Renal pelvis (tissue), 12 donors: Measurements from ENCODE around the gene MRTFB. TPM values are rescaled to one million over a fixed set of nuclear protein-coding genes. Genes with fewer than 3 reads are reported as not detected.
"Not testable (repeated sequence)": the region's sequence is repeated elsewhere in the genome, so short reads cannot be mapped to it uniquely, and the experiment has no call there.

Experiments used
- DNase-seq: peaks from one replicate; pipeline ENCODE4 v3.0.0-alpha.2; 2013
- long read RNA-seq, 16 experiments: transcript quantifications; one replicate each; lab custom pipeline, GENCODE V29; 2026
- polyA plus RNA-seq, 3 donors: library from polyadenylated mRNA; unstranded; fragments of 120-200 nt; gene quantifications; one replicate each; pipeline ENCODE4 v1.2.1, GENCODE V29; 2013; ENCODE audit not compliant: insufficient read length in 3 of 3

Gene MRTFB, protein sequence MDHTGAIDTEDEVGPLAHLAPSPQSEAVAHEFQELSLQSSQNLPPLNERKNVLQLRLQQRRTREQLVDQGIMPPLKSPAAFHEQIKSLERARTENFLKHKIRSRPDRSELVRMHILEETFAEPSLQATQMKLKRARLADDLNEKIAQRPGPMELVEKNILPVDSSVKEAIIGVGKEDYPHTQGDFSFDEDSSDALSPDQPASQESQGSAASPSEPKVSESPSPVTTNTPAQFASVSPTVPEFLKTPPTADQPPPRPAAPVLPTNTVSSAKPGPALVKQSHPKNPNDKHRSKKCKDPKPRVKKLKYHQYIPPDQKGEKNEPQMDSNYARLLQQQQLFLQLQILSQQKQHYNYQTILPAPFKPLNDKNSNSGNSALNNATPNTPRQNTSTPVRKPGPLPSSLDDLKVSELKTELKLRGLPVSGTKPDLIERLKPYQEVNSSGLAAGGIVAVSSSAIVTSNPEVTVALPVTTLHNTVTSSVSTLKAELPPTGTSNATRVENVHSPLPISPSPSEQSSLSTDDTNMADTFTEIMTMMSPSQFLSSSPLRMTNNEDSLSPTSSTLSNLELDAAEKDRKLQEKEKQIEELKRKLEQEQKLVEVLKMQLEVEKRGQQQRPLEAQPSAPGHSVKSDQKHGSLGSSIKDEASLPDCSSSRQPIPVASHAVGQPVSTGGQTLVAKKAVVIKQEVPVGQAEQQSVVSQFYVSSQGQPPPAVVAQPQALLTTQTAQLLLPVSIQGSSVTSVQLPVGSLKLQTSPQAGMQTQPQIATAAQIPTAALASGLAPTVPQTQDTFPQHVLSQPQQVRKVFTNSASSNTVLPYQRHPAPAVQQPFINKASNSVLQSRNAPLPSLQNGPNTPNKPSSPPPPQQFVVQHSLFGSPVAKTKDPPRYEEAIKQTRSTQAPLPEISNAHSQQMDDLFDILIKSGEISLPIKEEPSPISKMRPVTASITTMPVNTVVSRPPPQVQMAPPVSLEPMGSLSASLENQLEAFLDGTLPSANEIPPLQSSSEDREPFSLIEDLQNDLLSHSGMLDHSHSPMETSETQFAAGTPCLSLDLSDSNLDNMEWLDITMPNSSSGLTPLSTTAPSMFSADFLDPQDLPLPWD
- 10 to 100 TPM; 29.9 to 41.4 (median 37.8) TPM for polyA plus RNA-seq
- long read RNA-seq, donor 1: 0 reads
- long read RNA-seq, donor 2, full-length matches to known transcripts: 2 of 2 reads
- long read RNA-seq, donor 2, partial matches to known transcripts: 0 of 2 reads
- long read RNA-seq, donor 2, other reads (novel, unspliced or antisense): 0 of 2 reads
- long read RNA-seq, donor 3, partial matches to known transcripts: 0 of 1 reads
- long read RNA-seq, donor 3, other reads (novel, unspliced or antisense): 0 of 1 reads
- long read RNA-seq, donor 4: 0 reads
- long read RNA-seq, donor 5: 0 reads
- long read RNA-seq, donor 6: 0 reads
- long read RNA-seq, donor 7, full-length matches to known transcripts: 3 of 3 reads
- long read RNA-seq, donor 7, partial matches to known transcripts: 0 of 3 reads
- long read RNA-seq, donor 7, other reads (novel, unspliced or antisense): 0 of 3 reads
- long read RNA-seq, donor 8: 0 reads
- long read RNA-seq, donor 9, full-length matches to known transcripts: 1 of 6 reads
- long read RNA-seq, donor 9, partial matches to known transcripts: 5 of 6 reads
- long read RNA-seq, donor 9, other reads (novel, unspliced or antisense): 0 of 6 reads
- long read RNA-seq, donor 10, full-length matches to known transcripts: 1 of 1 reads
- long read RNA-seq, donor 10, partial matches to known transcripts: 0 of 1 reads
- long read RNA-seq, donor 10, other reads (novel, unspliced or antisense): 0 of 1 reads
- long read RNA-seq, donor 11, partial matches to known transcripts: 6 of 7 reads
- long read RNA-seq, donor 11, other reads (novel, unspliced or antisense): 0 of 7 reads
- long read RNA-seq, donor 12, full-length matches to known transcripts: 3 of 3 reads
- long read RNA-seq, donor 12, partial matches to known transcripts: 0 of 3 reads
- long read RNA-seq, donor 12, other reads (novel, unspliced or antisense): 0 of 3 reads
- long read RNA-seq, donor 13, full-length matches to known transcripts: 1 of 1 reads
- long read RNA-seq, donor 13, partial matches to known transcripts: 0 of 1 reads
- long read RNA-seq, donor 13, other reads (novel, unspliced or antisense): 0 of 1 reads
- long read RNA-seq, donor 14: 0 reads
- long read RNA-seq, donor 15: 0 reads
- long read RNA-seq, donor 16: 0 reads

DNA sequence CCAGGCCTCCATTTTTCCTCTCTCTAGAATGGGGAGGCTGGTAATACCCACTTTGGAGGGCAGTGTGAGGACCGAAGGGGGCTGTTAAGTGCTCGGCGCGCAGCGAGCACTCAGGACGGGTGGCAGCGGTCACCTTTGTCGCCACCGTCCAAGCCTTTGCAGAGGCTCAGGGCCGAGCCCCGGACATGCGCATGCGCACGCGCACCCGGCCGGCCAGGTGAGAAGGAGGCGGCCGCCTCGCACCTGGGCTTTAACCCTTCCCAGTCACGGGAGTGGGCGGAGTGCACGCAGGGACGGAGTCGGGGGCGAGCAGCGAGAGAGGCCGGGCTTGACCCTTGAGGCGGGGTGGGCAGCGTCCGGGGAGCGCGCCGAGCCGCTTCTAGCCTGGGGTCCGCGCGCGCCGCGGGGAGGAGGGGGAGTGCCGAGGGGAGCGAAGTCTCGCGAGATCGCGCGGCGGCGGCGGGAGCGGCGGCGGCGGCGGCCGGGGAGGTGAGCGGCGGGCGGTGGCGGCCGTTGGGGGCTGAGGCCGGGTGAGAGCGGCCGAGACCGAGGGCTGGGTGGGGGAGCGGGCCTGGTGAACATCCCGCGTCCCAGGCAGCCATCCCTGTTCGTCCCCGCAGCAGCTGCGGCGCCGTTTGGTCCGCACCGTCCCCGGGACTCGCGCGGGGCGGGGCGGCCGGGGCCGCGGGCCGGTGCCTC, at the start of gene MRTFB:
Gene MRTFB (plus strand): TSS at position 443 of the 699 bp plus-strand sequence. CDS start 69,288 bp downstream, outside the sequence.
- DNase-seq: peak; percentile 82

DNA sequence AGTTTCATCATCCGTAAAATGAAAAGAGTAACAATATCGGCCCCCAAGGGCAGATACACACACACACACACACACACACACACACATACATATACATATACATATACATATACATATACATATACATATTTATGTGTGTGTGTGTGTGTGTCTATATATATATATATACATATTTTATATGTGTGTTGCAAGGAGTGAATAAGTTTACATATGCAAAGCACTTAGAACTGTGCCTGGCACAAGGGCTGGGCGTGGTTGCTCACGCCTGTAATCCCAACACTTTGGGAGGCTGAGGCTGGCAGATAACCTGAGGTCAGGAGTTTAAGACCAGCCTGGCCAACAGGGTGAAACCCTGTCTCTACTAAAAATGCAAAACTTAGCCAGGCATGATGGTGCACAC, 47.6 kb upstream of the MRTFB start:
- DNase-seq: not testable (repeated sequence)

DNA sequence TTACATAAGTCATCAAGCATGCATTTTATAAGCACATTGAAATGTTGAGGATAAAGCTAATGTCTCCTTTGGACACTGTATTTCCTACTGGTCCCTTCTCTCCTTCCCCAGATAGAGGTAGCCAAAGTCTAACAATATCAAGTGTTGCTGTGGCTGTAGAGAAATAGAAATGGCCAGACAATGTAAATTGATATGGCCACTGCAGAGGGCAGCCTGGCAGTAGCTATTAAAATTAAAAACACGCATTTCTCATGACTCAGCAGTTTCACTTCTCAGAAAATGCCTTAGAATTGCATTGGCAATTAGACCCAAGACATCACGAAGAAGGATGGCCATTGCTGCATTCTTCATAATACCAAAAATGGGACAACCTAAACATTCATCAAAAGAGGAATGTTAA, 46.8 kb upstream of the MRTFB start:
- no peak for DNase-seq

DNA sequence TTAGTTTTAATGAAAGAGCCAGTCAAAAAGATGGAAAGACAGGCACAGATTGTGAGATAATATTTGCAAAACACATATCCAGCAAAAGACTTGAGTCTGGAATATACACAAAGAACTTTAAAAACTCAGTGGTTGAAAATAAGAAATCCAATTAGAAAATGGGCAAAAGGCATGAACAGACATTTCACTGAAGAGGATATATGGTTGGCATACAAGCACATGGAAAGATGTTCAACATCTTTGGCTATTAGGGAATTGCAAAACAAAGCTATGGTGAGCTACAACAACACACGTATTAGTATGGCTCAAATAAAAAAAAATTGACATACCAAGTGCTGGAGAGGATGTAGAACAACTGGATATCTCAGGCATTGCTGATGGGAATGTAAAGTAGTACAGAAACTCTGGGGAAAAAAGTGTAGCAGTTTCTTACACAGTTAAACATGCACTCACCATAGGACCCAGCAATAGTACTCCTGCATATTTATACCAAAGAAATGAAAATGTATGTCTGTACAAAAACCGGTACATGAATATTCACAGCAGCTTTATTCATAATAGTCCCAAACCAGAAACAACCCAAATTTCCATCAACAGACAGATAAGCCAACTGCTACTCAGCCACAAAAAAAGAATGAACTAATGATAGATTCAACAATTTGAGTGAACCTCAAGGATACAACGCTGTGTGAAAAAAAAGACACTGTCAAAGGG, 44.4 kb upstream of the MRTFB start:
- DNase-seq: no peak

DNA sequence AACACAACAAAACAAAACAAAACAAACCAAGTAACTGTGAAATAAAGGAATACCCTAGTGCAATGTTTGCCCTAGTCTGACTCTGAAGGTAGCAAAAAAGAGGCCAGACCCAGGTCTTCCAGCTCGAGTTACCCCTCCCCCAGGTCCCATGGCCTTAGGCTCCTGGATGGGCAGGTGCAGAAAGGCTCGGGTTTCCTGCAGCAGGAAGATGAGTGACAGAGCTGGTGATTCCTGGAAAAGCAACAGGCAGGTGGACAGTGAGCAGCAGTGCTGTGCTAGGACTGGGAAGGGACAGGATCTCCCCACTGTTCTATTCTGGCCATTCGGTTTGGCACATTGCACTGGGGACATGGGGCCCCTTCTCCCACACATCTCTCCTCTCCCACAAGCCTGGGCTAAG, 42.9 kb upstream of the MRTFB start:
- no peak for DNase-seq

DNA sequence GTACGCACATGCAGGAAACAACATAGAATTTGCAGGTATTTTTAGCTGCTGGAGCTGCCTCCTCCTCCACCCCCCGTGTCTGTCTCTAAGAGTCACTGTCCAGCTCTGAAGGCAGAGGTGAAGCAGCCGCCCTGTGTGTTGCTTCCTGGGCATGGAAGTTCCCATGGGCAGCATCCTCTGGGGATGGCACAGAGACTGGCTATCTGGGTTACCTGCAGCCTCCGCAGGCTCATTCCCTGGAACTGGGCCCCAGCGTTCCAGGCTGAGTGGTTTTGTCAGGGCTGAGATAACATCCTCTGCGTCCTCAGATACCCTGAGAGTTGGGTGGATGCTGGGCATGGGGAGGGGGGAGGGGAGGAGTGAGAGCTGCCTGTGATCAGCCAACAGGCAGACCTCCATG, 41.5 kb upstream of the MRTFB start:
- no peak for DNase-seq

DNA sequence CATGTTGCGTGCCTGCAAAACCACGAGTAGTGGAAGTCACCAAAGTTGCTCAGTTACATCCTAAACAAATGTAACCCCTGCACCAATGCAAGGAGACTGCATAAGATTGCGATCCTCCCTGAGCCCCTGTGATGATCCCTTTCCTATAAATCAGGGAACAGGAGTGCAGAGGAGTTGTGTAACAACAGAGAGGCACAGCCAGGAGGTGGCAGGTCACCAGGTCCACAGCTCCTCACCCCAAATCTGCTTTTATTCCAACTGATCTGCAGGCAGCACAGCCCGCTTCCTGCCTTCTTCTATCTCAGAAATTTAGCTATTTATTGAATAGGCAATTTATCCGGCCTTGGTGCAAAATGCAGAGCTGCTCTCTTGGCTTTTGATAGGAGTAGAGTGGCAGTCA, 36.0 kb upstream of the MRTFB start:
- no peak for DNase-seq

DNA sequence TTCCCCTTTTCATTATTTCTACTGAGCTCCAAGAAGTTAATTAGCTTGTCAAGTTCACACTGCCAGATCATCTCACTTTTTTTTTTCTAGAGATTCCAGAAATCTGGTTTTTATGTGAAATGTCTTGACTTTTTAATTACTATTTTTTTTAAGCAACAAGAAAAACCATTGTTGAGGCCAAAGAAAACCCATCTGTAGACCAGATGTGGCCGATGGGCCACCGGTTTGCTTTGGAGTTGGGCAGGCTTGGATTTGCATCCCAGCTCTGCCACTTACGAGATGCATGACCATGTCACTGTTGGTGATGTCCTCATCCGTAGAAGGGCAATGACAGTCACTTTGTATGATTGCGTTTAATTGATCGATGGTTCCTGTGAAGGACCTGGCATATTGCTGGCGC, 34.2 kb upstream of the MRTFB start:
- no peak for DNase-seq

DNA sequence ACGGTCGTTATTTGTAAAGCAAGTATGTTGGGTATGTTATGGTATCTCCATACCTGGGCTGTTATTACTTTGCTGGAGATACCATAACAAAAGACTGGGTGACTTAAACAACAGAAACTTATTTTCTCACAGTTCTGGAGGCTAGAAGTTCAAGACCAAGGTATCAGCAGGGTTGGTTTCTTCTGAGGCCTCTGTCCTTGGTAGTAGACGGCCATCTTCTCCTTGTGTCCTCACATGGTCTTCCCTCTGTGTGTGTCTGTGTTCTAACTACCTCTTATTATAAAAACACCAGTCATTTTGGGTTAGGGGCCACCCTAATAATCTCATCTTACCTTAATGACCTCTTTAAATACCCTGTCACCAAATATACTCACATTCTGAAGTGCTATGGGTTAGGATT, 33.2 kb upstream of the MRTFB start:
- no peak for DNase-seq

DNA sequence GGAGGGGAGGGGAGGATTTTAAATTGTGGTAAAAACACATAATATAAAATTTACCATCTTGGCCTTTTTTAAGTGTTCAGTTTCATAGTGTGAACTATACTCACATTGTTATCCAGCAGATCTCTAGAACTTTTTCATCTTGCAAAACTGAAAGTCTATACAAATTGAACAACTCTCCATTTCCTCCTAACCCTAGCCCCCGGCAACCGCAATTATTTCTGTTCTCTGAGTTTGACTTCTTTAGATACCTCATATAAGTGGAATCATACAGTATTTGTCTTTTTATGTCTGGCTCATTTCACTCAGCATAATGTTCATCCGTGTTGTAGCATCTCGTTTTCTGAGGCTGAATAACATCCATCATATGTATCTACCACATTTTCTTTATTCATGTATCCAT, 30.0 kb upstream of the MRTFB start:
- DNase-seq: no peak

DNA sequence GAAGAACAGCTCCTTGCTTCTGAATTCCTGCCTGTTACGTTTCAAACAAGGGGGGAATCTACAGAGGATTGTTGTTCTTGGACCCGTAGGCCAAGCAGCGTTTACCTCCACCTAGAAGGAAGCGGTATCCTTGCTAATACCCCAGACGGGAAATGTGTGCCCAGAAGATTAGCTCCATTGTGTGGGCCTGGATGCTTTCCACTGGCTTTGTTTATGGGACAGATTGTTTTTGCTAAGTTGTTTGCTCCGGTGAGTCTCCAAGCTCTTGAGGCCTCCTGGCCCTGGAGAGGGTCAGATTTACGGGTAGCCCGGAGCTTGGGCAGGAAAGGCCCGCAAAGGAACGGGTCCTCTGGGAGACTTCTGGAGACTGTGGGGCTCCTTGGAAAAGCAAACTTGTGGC, 28.4 kb upstream of the MRTFB start:
- no peak for DNase-seq

DNA sequence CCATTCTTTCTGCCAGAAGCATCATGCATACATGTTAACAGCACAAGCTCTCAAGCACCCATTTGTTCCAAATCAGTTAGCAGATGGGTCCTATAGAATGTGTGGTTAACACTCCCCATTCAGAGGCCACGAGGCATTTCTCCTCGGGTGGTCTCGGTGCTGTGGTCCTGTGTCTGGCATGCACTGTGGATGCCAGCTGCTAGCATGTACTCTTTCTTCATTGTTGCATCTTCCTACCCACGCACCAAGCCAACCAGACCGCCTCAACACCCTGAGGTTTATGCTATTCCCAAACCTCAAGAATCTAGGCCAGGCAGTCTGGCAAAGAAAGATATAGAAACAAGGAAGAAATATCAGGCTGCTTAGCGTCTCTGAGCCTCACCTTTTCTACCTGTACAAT, 27.8 kb upstream of the MRTFB start:
- no peak for DNase-seq

DNA sequence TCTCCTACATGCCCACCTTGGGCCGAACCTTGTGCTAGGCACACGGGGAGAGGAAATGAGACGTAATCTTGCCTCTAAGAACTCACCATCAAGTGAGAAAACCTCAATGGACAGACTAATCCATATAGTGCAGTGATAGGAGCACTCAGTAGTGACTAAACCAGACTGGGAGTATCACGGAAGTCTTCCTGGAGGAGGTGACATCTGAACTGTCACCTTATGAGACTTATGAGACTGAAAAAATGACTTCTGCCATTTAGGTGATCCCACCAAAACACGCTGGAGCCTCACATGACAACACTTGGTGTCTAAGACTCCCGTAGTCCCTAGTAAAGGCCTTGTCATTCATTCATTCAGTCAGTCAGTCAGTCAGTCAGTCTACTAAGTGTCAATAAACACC, 27.3 kb upstream of the MRTFB start:
- DNase-seq: no peak

DNA sequence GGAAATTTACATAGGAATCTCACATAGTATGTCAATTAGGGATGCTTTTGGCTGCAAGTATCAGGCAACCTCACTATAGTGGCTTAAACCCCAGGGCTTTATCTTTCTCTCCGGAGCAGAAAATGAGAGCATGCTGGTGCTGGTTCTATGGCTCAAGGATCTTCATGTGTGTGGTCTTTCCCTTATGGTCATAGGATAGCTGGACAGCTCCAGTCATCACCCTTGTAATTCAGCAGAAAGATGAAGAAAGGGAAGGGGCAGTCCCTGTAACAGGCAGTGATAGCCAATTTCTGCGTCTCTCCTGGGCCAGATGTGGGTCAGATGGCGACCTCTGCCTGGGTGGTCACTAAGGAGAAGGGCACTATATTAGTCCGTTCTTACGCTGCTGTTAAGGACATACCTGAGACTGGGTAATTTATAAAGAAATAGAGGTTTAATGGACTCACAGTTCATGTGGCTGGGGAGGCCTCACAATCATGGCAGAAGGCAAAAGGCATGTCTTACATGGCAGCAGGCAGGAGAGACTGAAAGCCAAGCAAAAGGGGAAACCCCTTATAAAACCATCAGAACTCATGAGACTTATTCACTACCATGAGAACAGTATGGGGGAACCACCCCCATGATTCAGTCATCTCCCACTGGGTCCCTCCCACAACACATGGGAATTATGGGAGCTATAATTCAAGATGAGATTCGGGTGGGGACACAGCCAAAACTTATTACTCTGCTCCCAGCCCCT, 23.8 kb upstream of the MRTFB start:
- DNase-seq: not testable (repeated sequence)

DNA sequence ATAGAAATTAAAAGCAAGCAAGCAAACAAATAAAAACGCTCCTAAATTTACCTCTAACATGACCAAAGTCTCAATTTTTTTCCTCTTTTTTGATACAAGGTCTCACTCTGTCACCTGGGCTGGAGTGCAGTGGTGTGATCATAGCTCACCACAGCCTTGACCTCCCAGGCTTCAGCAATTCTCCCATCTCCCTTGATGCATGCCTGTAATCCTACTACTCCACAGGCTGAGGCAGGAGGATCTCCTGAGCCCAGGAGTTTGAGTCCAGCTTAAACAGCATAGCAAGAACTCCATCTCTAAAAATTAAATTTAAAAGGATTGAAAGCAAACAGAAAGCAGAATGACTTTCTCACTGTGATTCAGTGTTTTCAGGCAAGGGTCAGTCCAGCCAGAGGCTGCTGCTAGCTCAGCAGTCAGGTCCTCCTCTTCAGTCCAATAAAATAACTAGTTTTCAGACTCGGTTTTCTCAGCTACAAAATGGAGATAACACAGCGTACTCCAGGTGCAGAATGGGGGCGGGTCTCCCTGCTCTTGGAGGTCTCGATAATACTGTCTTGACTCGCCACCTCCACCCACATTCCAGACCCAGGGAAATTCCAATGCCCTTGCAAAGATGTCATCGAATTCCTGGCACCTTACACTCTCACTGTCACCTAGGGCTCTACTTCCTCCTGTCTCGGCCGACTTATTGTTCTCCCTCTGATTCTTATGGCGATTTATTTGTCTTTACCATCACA, 20.7 kb upstream of the MRTFB start:
- no peak for DNase-seq

DNA sequence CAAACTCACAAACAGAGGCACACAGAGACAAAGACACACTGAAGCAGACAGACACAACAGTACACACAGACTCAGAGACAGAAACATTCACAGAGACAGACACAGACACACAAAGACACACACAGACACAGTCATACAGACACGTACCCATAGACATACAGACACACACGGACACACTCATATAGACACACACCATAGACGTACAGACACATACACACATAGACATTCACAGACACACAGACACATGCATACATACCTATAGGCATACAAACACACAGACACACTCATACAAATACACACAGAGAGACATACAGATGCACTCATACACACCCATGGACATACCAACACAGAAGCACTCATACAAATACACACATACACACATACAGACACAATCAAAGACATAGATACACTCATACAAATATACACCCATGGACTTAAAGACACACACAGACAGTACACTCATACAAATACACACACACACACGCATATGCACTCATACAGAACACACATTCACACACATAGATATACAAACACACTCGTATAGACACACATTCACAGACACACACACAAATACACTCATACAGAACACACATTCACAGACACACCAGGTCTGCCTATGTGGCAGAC, 19.9 kb upstream of the MRTFB start:
- no peak for DNase-seq

DNA sequence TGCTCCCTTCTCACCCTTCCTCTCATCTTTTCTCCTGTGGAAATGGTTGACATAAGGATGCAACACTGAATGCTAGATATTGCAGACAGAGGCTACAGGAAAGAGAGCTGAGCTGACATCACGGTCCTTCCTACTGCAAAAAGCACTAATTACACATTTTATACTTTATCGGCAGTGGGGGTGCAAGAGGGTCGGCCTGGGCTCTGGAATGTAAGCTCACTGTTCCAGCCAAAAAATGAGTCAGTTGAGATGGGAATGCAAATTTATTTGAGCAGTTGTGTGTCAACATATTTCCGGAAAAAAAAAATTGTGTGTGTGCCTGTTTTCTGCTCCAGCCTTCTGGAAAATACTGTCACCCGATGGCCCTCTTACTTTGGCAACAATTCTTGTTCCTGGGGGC, 14.1 kb upstream of the MRTFB start:
- DNase-seq: no peak
